Caco-2 (cell line): ENCODE results near the gene FAN1. TPM values are rescaled to one million over a fixed set of nuclear protein-coding genes. Genes with fewer than 3 reads are reported as not detected.

Experiments used
- BruUV-seq: library from RNA; stranded (reverse); fragments of 400-500 nt; replicated peaks from 2 replicates; lab custom pipeline; 2021; lab: Mats Ljungman, UMichigan
- CTCF ChIA-PET: fragments of 300-600 bp; sonication (Branson Sonifier 250); formaldehyde crosslinking; loops from one replicate; lab custom pipeline; 2022; ENCODE audit warnings: antibody characterized with exemption; lab: Charles Lee
- POLR2A ChIA-PET: fragments of 300-600 bp; sonication (Branson Sonifier 250); formaldehyde crosslinking; loops from one replicate; lab custom pipeline; 2022; ENCODE audit warnings: antibody characterized with exemption; lab: Charles Lee
- DNase-seq, 2 experiments: peaks; one replicate each; pipeline versions ENCODE4 v3.0.0 to v3.0.0-alpha.2; 2020 to 2022
- H3K27me3 ChIP-seq: replicated peaks from 2 replicates; pipeline ENCODE4 v1.6.0; 2011; ENCODE audit warnings: low read length; ENCODE audit not compliant: control insufficient read depth, insufficient read depth
- H3K36me3 ChIP-seq: 2 replicates; pipeline ENCODE4 v1.5.1; 2011; ENCODE audit warnings: low read length; ENCODE audit not compliant: control insufficient read depth, insufficient read depth
- H3K4me1 ChIP-seq: fragments of 250-450 bp; sonication (Bioruptor Pico); 2 replicates; pipeline ENCODE4 v1.5.1; 2020; ENCODE audit warnings: mild to moderate bottlenecking
- H3K4me3 ChIP-seq: 2 replicates; pipeline ENCODE4 v1.5.1; 2011; ENCODE audit warnings: low read depth, mild to moderate bottlenecking, control low read depth, low read length
- H3K9me3 ChIP-seq: fragments of 250-450 bp; sonication (Bioruptor Pico); 2 replicates; pipeline ENCODE4 v1.5.1; 2020; ENCODE audit warnings: mild to moderate bottlenecking, moderate library complexity
- H3K27ac Mint-ChIP-seq: one replicate; pipeline ENCODE4 v1.8.0; 2022; ENCODE audit warnings: mixed read lengths; ENCODE audit not compliant: unreplicated experiment
- H3K27me3 Mint-ChIP-seq: one replicate; pipeline ENCODE4 v1.8.0; 2022; ENCODE audit warnings: mixed read lengths; ENCODE audit not compliant: insufficient read depth, unreplicated experiment
- H3K36me3 Mint-ChIP-seq: one replicate; pipeline ENCODE4 v1.8.0; 2022; ENCODE audit warnings: mild to moderate bottlenecking, mixed read lengths; ENCODE audit not compliant: insufficient read depth, unreplicated experiment
- H3K4me1 Mint-ChIP-seq: one replicate; pipeline ENCODE4 v1.8.0; 2022; ENCODE audit warnings: low read depth, mixed read lengths; ENCODE audit not compliant: unreplicated experiment
- H3K4me3 Mint-ChIP-seq: one replicate; pipeline ENCODE4 v1.8.0; 2022; ENCODE audit warnings: mild to moderate bottlenecking, moderate library complexity, mixed read lengths; ENCODE audit not compliant: unreplicated experiment
- H3K9me3 Mint-ChIP-seq: one replicate; pipeline ENCODE4 v1.8.0; 2022; ENCODE audit warnings: mixed read lengths; ENCODE audit not compliant: unreplicated experiment
- intact Hi-C: fragments of 100-400 bp; cut with micrococcal nuclease; formaldehyde crosslinking; loops from one replicate; pipeline ENCODE4 v1.10.0; 2022; ENCODE audit not compliant: unreplicated experiment
- total RNA-seq: library from RNA; stranded (reverse); gene quantifications from 2 replicates; pipeline ENCODE4 v1.2.3, GENCODE V29; 2022
- TF ChIP-seq, protein P1 (sequence below), 2 experiments: fragments of 200-600 bp in 1 of 2; IDR thresholded peaks; 1 replicate in 1 of 2; 2 replicates in 1 of 2; pipeline versions ENCODE4 v1.5.1 to v1.8.0; 2011 to 2022; ENCODE audit warnings: antibody characterized with exemption in 1 of 2, control low read depth in 1 of 2, inconsistent platforms in 1 of 2, low read depth in 1 of 2, low read length in 1 of 2, mild to moderate bottlenecking in 1 of 2, moderate library complexity in 1 of 2; ENCODE audit not compliant: insufficient read depth in 1 of 2, severe bottlenecking in 1 of 2, unreplicated experiment in 1 of 2

FAN1 gene
- total RNA-seq, 1 experiment from 2014 or later = 26.6 TPM

DNA sequence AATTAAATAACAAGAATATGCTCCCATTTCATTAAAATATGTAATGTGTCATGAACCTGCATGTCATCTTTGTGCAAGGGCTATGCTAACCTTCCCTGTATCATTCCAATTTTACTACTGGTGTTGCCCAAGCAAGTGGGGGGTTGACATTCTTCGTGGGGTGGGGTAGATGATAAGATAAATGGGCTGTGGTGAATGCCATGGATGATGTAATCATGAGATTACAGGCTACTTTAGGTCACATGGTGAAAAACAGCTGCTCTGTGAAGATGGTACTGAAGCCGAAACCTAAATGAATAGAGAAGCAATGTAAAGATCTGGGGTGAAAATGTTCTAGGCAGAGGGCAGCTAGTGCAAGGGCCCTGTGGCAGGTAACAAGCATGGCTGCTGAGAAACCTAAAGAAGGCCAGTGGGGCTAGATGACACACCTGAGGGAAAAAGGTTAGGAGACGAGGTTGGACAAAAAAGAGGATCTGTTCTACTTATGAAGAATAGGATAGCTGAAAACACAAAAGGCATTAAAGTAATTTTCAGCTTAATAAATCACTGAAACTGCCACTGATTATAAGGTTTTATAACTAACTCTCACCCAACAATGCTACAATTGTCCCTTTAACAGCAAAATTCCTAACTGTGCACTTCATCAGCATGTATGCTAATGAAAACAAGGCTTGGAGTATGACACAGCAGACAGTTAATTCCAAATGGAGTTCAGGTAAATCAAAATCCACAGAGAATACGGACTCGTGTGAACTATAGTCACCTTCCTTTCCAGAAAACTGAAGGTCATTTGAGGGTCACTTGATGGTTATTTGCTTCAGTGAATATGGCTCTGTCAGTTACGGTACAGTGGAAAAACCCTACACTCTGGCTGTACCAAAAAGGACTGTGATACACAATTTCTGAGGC lies 52.8 kb downstream of the FAN1 start:
- TF ChIP-seq, protein P1, sequence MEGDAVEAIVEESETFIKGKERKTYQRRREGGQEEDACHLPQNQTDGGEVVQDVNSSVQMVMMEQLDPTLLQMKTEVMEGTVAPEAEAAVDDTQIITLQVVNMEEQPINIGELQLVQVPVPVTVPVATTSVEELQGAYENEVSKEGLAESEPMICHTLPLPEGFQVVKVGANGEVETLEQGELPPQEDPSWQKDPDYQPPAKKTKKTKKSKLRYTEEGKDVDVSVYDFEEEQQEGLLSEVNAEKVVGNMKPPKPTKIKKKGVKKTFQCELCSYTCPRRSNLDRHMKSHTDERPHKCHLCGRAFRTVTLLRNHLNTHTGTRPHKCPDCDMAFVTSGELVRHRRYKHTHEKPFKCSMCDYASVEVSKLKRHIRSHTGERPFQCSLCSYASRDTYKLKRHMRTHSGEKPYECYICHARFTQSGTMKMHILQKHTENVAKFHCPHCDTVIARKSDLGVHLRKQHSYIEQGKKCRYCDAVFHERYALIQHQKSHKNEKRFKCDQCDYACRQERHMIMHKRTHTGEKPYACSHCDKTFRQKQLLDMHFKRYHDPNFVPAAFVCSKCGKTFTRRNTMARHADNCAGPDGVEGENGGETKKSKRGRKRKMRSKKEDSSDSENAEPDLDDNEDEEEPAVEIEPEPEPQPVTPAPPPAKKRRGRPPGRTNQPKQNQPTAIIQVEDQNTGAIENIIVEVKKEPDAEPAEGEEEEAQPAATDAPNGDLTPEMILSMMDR (IDR thresholded peaks at IDR 0.05; ENCODE audit: insufficient read depth in 1 of 2, low read depth in 1 of 2, low read length in 1 of 2, severe bottlenecking in 1 of 2, unreplicated experiment in 1 of 2) = no peak
- Histone ChIP-seq H3K4me3 (no peak overlapping the region), H3K4me1 (peaks cover 22% of the 10 kb centered on the region), H3K36me3 (peaks cover 4% of the 10 kb centered on the region), H3K9me3 (no peaks in the 10 kb centered on the region), H3K27me3 (no peaks in the 10 kb centered on the region)
- DNase-seq = peak; percentile 75 to 78
- peak overlapping the region; percentile 86 for H3K27ac Mint-ChIP-seq
- H3K9me3 Mint-ChIP-seq = peaks cover 8% of the 10 kb centered on the region
- ChIA-PET CTCF (no interaction called here), POLR2A (no interaction called here)
- H3K4me1 Mint-ChIP-seq = peaks cover 17% of the 10 kb centered on the region
- H3K27me3 Mint-ChIP-seq = no peaks in the 10 kb centered on the region
- peak overlapping the region; percentile 13 for H3K4me3 Mint-ChIP-seq
- intact Hi-C loops = loop anchor here (1.0 to 2.0 kb wide), 3 partner anchors 33 to 78 kb away; no protein-coding TSS in a partner anchor
- peaks cover 78% of the 10 kb centered on the region for H3K36me3 Mint-ChIP-seq
- no TSS peak for BruUV-seq

DNA sequence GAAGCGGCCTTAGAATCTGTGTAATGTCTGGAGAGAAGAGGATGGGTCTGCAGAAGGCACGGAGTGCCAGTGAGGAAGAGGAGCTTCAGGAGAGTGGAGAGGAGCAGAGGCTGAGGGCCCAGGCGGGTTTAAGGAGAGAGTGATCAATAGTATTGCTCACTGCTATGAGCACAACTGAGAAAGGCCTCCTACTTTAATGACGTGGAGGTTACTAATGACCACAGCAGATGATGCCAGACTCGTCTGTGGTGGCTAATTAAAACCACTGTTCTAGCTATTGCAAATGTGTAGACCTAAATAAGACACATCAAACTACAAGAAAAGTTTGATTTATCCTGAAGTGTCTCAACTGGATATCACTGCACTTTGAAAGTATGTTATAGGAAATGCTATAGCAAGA lies 54.5 kb downstream of the FAN1 start:
- H3K36me3 ChIP-seq = peaks cover 3% of the 10 kb centered on the region
- ChIA-PET POLR2A (no interaction called here), CTCF (no interaction called here)
- BruUV-seq = no TSS peak
- no peaks in the 10 kb centered on the region for H3K27me3 Mint-ChIP-seq
- DNase-seq = no peak
- H3K9me3 ChIP-seq = no peaks in the 10 kb centered on the region
- H3K27ac Mint-ChIP-seq = peak overlapping the region; percentile 4
- H3K4me3 Mint-ChIP-seq = no peak overlapping the region
- intact Hi-C loops = no loop called here
- peaks cover 22% of the 10 kb centered on the region for H3K4me1 ChIP-seq
- TF ChIP-seq, protein P1 (IDR thresholded peaks at IDR 0.05; ENCODE audit: insufficient read depth in 1 of 2, low read depth in 1 of 2, low read length in 1 of 2, severe bottlenecking in 1 of 2, unreplicated experiment in 1 of 2) = no peak
- peaks cover 17% of the 10 kb centered on the region for H3K4me1 Mint-ChIP-seq
- H3K27me3 ChIP-seq = no peaks in the 10 kb centered on the region
- H3K9me3 Mint-ChIP-seq = peaks cover 8% of the 10 kb centered on the region
- H3K4me3 ChIP-seq = no peak overlapping the region
- peaks cover 78% of the 10 kb centered on the region for H3K36me3 Mint-ChIP-seq

- H3K4me3 Mint-ChIP-seq = no peak overlapping the region
- Histone ChIP-seq H3K36me3 (no peaks in the 10 kb centered on the region), H3K9me3 (no peaks in the 10 kb centered on the region), H3K4me1 (no peaks in the 10 kb centered on the region), H3K27me3 (no peaks in the 10 kb centered on the region), H3K4me3 (no peak overlapping the region)
- BruUV-seq = no TSS peak
- TF ChIP-seq, protein P1 (IDR thresholded peaks at IDR 0.05; ENCODE audit: insufficient read depth in 1 of 2, low read depth in 1 of 2, low read length in 1 of 2, severe bottlenecking in 1 of 2, unreplicated experiment in 1 of 2) = no peak
- ChIA-PET POLR2A (interaction anchor here (0.5 kb wide), 1 partner anchor 88 kb away, joined by 10 read pairs; no protein-coding TSS in a partner anchor), CTCF (no interaction called here)
- H3K36me3 Mint-ChIP-seq = peaks cover 55% of the 10 kb centered on the region
- no peaks in the 10 kb centered on the region for H3K4me1 Mint-ChIP-seq
- no peak for DNase-seq
- intact Hi-C loops = no loop called here
- no peaks in the 10 kb centered on the region for H3K27me3 Mint-ChIP-seq
- H3K27ac Mint-ChIP-seq = no peak overlapping the region
- H3K9me3 Mint-ChIP-seq = no peaks in the 10 kb centered on the region
Observed at GRCh38 chr15:30962079-30962478, 58.4 kb downstream of the FAN1 start.
